A673 (cell line): ENCODE measurements around the gene RIIAD1. TPM values are rescaled to one million over a fixed set of nuclear protein-coding genes. Genes with fewer than 3 reads are reported as not detected.

Source experiments
- BruUV-seq: library from RNA; stranded (reverse); fragments of 400-500 nt; replicated peaks from 2 replicates; lab custom pipeline; 2021; lab: Mats Ljungman, UMichigan
- CTCF ChIA-PET: fragments of 300-600 bp; sonication (Branson Sonifier 250); formaldehyde crosslinking; loops from one replicate; lab custom pipeline; 2022; ENCODE audit warnings: antibody characterized with exemption; lab: Charles Lee
- POLR2A ChIA-PET: fragments of 300-600 bp; sonication (Branson Sonifier 250); formaldehyde crosslinking; loops from one replicate; lab custom pipeline; 2022; ENCODE audit warnings: antibody characterized with exemption; ENCODE audit not compliant: low non-redundant PET; lab: Charles Lee
- DNase-seq: peaks from one replicate; pipeline ENCODE4 v3.0.0-alpha.2; 2015; ENCODE audit warnings: low spot score
- H3K27ac ChIP-seq: fragments of 200-600 bp; sonication (generic); 2 replicates; pipeline ENCODE4 v1.5.1; 2016; ENCODE audit warnings: mixed run types, low read depth, mild to moderate bottlenecking, mixed read lengths, antibody characterized with exemption, low read length; ENCODE audit not compliant: poor library complexity, severe bottlenecking
- H3K27me3 ChIP-seq: fragments of 200-600 bp; sonication (generic); replicated peaks from 2 replicates; pipeline ENCODE4 v1.6.1; 2017; ENCODE audit warnings: mixed run types, low read depth, mild to moderate bottlenecking, mixed read lengths, antibody characterized with exemption, low read length; ENCODE audit not compliant: insufficient read depth, poor library complexity
- H3K36me3 ChIP-seq: fragments of 200-600 bp; sonication (generic); 2 replicates; pipeline ENCODE4 v1.6.1; 2016; ENCODE audit warnings: mixed run types, mild to moderate bottlenecking, mixed read lengths, antibody characterized with exemption, low read length; ENCODE audit not compliant: insufficient read depth, poor library complexity, severe bottlenecking
- H3K4me1 ChIP-seq: fragments of 200-600 bp; sonication (generic); 2 replicates; pipeline ENCODE4 v1.6.1; 2017; ENCODE audit warnings: mixed run types, mild to moderate bottlenecking, mixed read lengths, antibody characterized with exemption, low read length; ENCODE audit not compliant: insufficient read depth, poor library complexity, severe bottlenecking
- H3K4me3 ChIP-seq: fragments of 200-600 bp; sonication (generic); 2 replicates; pipeline ENCODE4 v1.5.1; 2016; ENCODE audit warnings: low read depth, mixed run types, mild to moderate bottlenecking, mixed read lengths, low read length; ENCODE audit not compliant: poor library complexity, severe bottlenecking
- H3K9me3 ChIP-seq: fragments of 200-600 bp; sonication (generic); 2 replicates; pipeline ENCODE4 v1.6.1; 2016; ENCODE audit warnings: mixed run types, low read depth, mild to moderate bottlenecking, mixed read lengths, antibody characterized with exemption, low read length; ENCODE audit not compliant: poor library complexity, severe bottlenecking
- EZH2 ChIP-seq: fragments of 200-600 bp; sonication (generic); IDR thresholded peaks from 2 replicates; pipeline ENCODE4 v1.6.1; 2017; ENCODE audit warnings: borderline replicate concordance, low read depth, mild to moderate bottlenecking, mixed read lengths, antibody characterized with exemption, low read length; ENCODE audit not compliant: poor library complexity, severe bottlenecking
- intact Hi-C: fragments of 100-400 bp; cut with micrococcal nuclease; formaldehyde crosslinking; loops from one replicate; pipeline ENCODE4 v1.10.0; 2022; ENCODE audit not compliant: unreplicated experiment
- total RNA-seq: library from RNA; stranded (reverse); gene quantifications from 2 replicates; pipeline ENCODE4 v1.2.3, GENCODE V29; 2021
- TF ChIP-seq, protein P1 (sequence below): fragments of 300-800, 200-600 bp; sonication (generic); conservative IDR thresholded peaks from 2 replicates; pipeline ENCODE4 v1.5.1; 2017; ENCODE audit warnings: low read depth, mild to moderate bottlenecking, antibody characterized with exemption, low read length, moderate library complexity, mixed read lengths

RIIAD1 gene
- total RNA-seq, 1 experiment from 2014 or later = not detected

GRCh38 chr1:151776665-151777062 is 55.3 kb downstream of the RIIAD1 start:
- no peak for TF ChIP-seq EZH2
- TF ChIP-seq, protein P1, sequence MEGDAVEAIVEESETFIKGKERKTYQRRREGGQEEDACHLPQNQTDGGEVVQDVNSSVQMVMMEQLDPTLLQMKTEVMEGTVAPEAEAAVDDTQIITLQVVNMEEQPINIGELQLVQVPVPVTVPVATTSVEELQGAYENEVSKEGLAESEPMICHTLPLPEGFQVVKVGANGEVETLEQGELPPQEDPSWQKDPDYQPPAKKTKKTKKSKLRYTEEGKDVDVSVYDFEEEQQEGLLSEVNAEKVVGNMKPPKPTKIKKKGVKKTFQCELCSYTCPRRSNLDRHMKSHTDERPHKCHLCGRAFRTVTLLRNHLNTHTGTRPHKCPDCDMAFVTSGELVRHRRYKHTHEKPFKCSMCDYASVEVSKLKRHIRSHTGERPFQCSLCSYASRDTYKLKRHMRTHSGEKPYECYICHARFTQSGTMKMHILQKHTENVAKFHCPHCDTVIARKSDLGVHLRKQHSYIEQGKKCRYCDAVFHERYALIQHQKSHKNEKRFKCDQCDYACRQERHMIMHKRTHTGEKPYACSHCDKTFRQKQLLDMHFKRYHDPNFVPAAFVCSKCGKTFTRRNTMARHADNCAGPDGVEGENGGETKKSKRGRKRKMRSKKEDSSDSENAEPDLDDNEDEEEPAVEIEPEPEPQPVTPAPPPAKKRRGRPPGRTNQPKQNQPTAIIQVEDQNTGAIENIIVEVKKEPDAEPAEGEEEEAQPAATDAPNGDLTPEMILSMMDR = no peak
- CTCF ChIA-PET = no interaction called here
- H3K4me1 ChIP-seq = no peaks in the 10 kb centered on the region
- no peak overlapping the region for H3K27ac ChIP-seq
- no peaks in the 10 kb centered on the region for H3K9me3 ChIP-seq
- no peaks in the 10 kb centered on the region for H3K36me3 ChIP-seq
- H3K4me3 ChIP-seq = no peak overlapping the region
- intact Hi-C loops = no loop called here
- BruUV-seq = no TSS peak
- POLR2A ChIA-PET = interaction anchor here (0.7 kb wide), 1 partner anchor 73 kb away, joined by 3 read pairs; no protein-coding TSS in a partner anchor
- H3K27me3 ChIP-seq = no peaks in the 10 kb centered on the region
- no peak for DNase-seq

GRCh38 chr1:151777317-151777716 is 56.0 kb downstream of the RIIAD1 start:
- POLR2A ChIA-PET = no interaction called here
- Histone ChIP-seq H3K36me3 (no peaks in the 10 kb centered on the region), H3K4me1 (no peaks in the 10 kb centered on the region), H3K9me3 (no peaks in the 10 kb centered on the region), H3K27me3 (no peaks in the 10 kb centered on the region), H3K4me3 (no peak overlapping the region), H3K27ac (no peak overlapping the region)
- no peak for DNase-seq
- CTCF ChIA-PET = no interaction called here
- no TSS peak for BruUV-seq
- TF ChIP-seq, protein P1 = no peak
- intact Hi-C loops = no loop called here

Other genes starting within 250 kb of the RIIAD1 start
- 2.6 and 4.1 TPM in 2 replicates for gene CGN, start 210.1 kb upstream of the RIIAD1 start, total RNA-seq
- gene TUFT1, start 181.2 kb upstream of the RIIAD1 start, total RNA-seq = 2.6 and 4.4 TPM in 2 replicates
- gene SNX27, start 109.5 kb upstream of the RIIAD1 start, total RNA-seq = 45.9 and 46.7 TPM in 2 replicates
- 0.15 TPM in 1 of 2 replicates, not detected in the other for gene CELF3, start 4.7 kb upstream of the RIIAD1 start, total RNA-seq
- 132 and 143 TPM in 2 replicates for gene MRPL9, start 42.0 kb downstream of the RIIAD1 start, total RNA-seq
- 2.1 and 3.2 TPM in 2 replicates for gene TDRKH, start 69.0 kb downstream of the RIIAD1 start, total RNA-seq
- not detected in 2 replicates for gene LINGO4, start 83.9 kb downstream of the RIIAD1 start, total RNA-seq
- gene RORC, start 110.3 kb downstream of the RIIAD1 start, total RNA-seq = not detected in 2 replicates
- gene C2CD4D, start 118.3 kb downstream of the RIIAD1 start, total RNA-seq = not detected in 2 replicates
- not detected in 2 replicates for gene THEM5, start 132.2 kb downstream of the RIIAD1 start, total RNA-seq
- 1.2 and 3.0 TPM in 2 replicates for gene THEM4, start 188.0 kb downstream of the RIIAD1 start, total RNA-seq